Measurements from ENCODE around the gene HSD3B7. TPM values are rescaled to one million over a fixed set of nuclear protein-coding genes. Genes with fewer than 3 reads are reported as not detected.

Gene HSD3B7
- total RNA-seq, 4 donors from 2014 or later, result 10.1 to 26.2 (median 16.0) TPM

- TF ChIP-seq POLR2A (IDR thresholded peaks at IDR 0.05) (no peak), CTCF (IDR thresholded peaks at IDR 0.05) (no peak), EP300 (IDR thresholded peaks at IDR 0.05) (no peak), POLR2AphosphoS5 (IDR thresholded peaks at IDR 0.05) (no peak)
- ATAC-seq, result no peak
These were observed 15.8 kb downstream of the HSD3B7 start for GRCh38 chr16:31000671-31001382.

GRCh38 chr16:31001507-31002249, 16.7 kb downstream of the HSD3B7 start:
- Histone ChIP-seq H3K4me1 (peaks cover 0 to 12% (median 9%) of the 10 kb centered on the region in 3 donors), H3K4me3 (no peak overlapping the region), H3K27ac (no peak overlapping the region), H3K9me3 (no peaks in the 10 kb centered on the region), H3K27me3 (peaks cover 9% of the 10 kb centered on the region), H3K36me3 (no peaks in the 10 kb centered on the region)
- 33 to 57% methylated on average over 8 to 10 of the region's 16 CpGs for WGBS, 2 donors (ENCODE audit: low coverage in 1 of 2)
- no peak for TF ChIP-seq POLR2AphosphoS5 (IDR thresholded peaks at IDR 0.05)
- TF ChIP-seq CTCF (IDR thresholded peaks at IDR 0.05), result no peak
- no peak for TF ChIP-seq EP300 (IDR thresholded peaks at IDR 0.05)
- no peak for TF ChIP-seq POLR2A (IDR thresholded peaks at IDR 0.05)
- no peak for ATAC-seq

More at GRCh38 chr16:31000671-31001382, 15.8 kb downstream of the HSD3B7 start:
- Histone ChIP-seq H3K27ac (no peak overlapping the region), H3K9me3 (no peaks in the 10 kb centered on the region), H3K36me3 (no peaks in the 10 kb centered on the region), H3K4me1 (peaks cover 0 to 20% (median 12%) of the 10 kb centered on the region in 3 donors), H3K27me3 (peaks cover 4% of the 10 kb centered on the region), H3K4me3 (no peak overlapping the region)
- 81 to 83% methylated on average over 4 to 7 of the region's 19 CpGs for WGBS, 2 donors (ENCODE audit: low coverage in 1 of 2)

GRCh38 chr16:31002250-31002700, 17.3 kb downstream of the HSD3B7 start:
- H3K36me3 ChIP-seq, result no peaks in the 10 kb centered on the region
- H3K27me3 ChIP-seq, result peaks cover 12% of the 10 kb centered on the region
- H3K4me1 ChIP-seq, result peaks cover 0 to 8% (median 6%) of the 10 kb centered on the region in 3 donors
- no peak overlapping the region for H3K27ac ChIP-seq
- no CpG with 5 or more reads among the region's 10 CpGs for WGBS, 2 donors (ENCODE audit: low coverage in 1 of 2)
- TF ChIP-seq CTCF (IDR thresholded peaks at IDR 0.05), result no peak
- no peak for TF ChIP-seq POLR2A (IDR thresholded peaks at IDR 0.05)
- no peak for TF ChIP-seq POLR2AphosphoS5 (IDR thresholded peaks at IDR 0.05)
- no peak for TF ChIP-seq EP300 (IDR thresholded peaks at IDR 0.05)
- H3K9me3 ChIP-seq, result no peaks in the 10 kb centered on the region
- no peak overlapping the region for H3K4me3 ChIP-seq
- ATAC-seq, result no peak

- TF ChIP-seq CTCF (IDR thresholded peaks at IDR 0.05) (no peak), POLR2AphosphoS5 (IDR thresholded peaks at IDR 0.05) (no peak), EP300 (IDR thresholded peaks at IDR 0.05) (no peak), POLR2A (IDR thresholded peaks at IDR 0.05) (no peak)
- H3K36me3 ChIP-seq, result no peaks in the 10 kb centered on the region
- H3K4me3 ChIP-seq, result no peak overlapping the region
- peaks cover 0 to 2% (median under 1%) of the 10 kb centered on the region in 3 donors for H3K4me1 ChIP-seq
- no peak for ATAC-seq
- peaks cover 18% of the 10 kb centered on the region for H3K27me3 ChIP-seq
- no peak overlapping the region for H3K27ac ChIP-seq
- H3K9me3 ChIP-seq, result no peaks in the 10 kb centered on the region
- WGBS, 2 donors (ENCODE audit: low coverage in 1 of 2), result 76% methylated on average over 2 of the region's 9 CpGs; no CpG with 5 or more reads in 1 of the 2 donors
These were observed 17.9 kb downstream of the HSD3B7 start for GRCh38 chr16:31002862-31003341.

All from gastroesophageal sphincter (tissue), 4 donors.